ENCODE data around the gene LRP3.

GRCh38 chr19:33150852-33151518 is 43.1 kb upstream of the LRP3 start:
- TF ChIP-seq POLR2A (IDR thresholded peaks at IDR 0.05) (no peak), CTCF (IDR thresholded peaks at IDR 0.05) (no peak)
